WTC11 (cell line): ENCODE data around the gene MVB12A. TPM values are rescaled to one million over a fixed set of nuclear protein-coding genes. Genes with fewer than 3 reads are reported as not detected.

Experiments
- ATAC-seq: fragments of 200-7000 bp; cut with Tn5 transposase; 2 replicates; pipeline ENCODE4 v1.10.0; 2021; ENCODE audit warnings: mild to moderate bottlenecking, moderate library complexity
- CTCF ChIA-PET: fragments of 300-600 bp; sonication (Branson Sonifier 250); formaldehyde crosslinking; loops from one replicate; lab custom pipeline; 2021; ENCODE audit warnings: antibody characterized with exemption; lab: Charles Lee
- POLR2A ChIA-PET: fragments of 350-600 bp; sonication (Branson Sonifier 250); formaldehyde crosslinking; loops from one replicate; lab custom pipeline; 2021; ENCODE audit warnings: antibody characterized with exemption; lab: Charles Lee
- DNase-seq: peaks from one replicate; pipeline ENCODE4 v3.0.0; 2021; ENCODE audit warnings: low spot score
- H3K27ac Mint-ChIP-seq: 2 replicates; pipeline ENCODE4 v1.8.0; 2021; ENCODE audit warnings: mixed read lengths
- H3K27me3 Mint-ChIP-seq: 2 replicates; pipeline ENCODE4 v1.8.0; 2021; ENCODE audit warnings: low read depth, mild to moderate bottlenecking, moderate library complexity, mixed read lengths
- H3K36me3 Mint-ChIP-seq: 2 replicates; pipeline ENCODE4 v1.8.0; 2021; ENCODE audit warnings: mixed read lengths
- H3K4me1 Mint-ChIP-seq: 2 replicates; pipeline ENCODE4 v1.8.0; 2022; ENCODE audit warnings: mixed read lengths
- H3K4me3 Mint-ChIP-seq: 2 replicates; pipeline ENCODE4 v1.8.0; 2021; ENCODE audit warnings: mild to moderate bottlenecking, moderate library complexity, mixed read lengths
- H3K9me3 Mint-ChIP-seq: 2 replicates; pipeline ENCODE4 v1.8.0; 2021; ENCODE audit warnings: mixed read lengths
- CREB1 ChIP-seq: sonication (generic); formaldehyde crosslinking; IDR thresholded peaks from 2 replicates; pipeline ENCODE4 v1.8.0; 2023; ENCODE audit warnings: mild to moderate bottlenecking, missing genetic modification reagents
- CREM ChIP-seq: sonication (generic); formaldehyde crosslinking; IDR thresholded peaks from 2 replicates; pipeline ENCODE4 v1.8.1; 2022; ENCODE audit warnings: mild to moderate bottlenecking, missing genetic modification reagents, moderate library complexity
- E2F4 ChIP-seq: sonication (generic); formaldehyde crosslinking; IDR thresholded peaks from 2 replicates; pipeline ENCODE4 v1.8.1; 2022; ENCODE audit warnings: low read depth, mild to moderate bottlenecking, moderate library complexity, missing genetic modification reagents, borderline replicate concordance
- ELF4 ChIP-seq: sonication (generic); formaldehyde crosslinking; IDR thresholded peaks from 2 replicates; pipeline ENCODE4 v1.8.1; 2022; ENCODE audit warnings: low read depth, mild to moderate bottlenecking, moderate library complexity, missing genetic modification reagents
- ERG ChIP-seq: fragments of 250-450 bp; sonication (Bioruptor Pico); IDR thresholded peaks from 2 replicates; pipeline ENCODE4 v1.8.0; 2021; ENCODE audit warnings: mild to moderate bottlenecking
- ESRRA ChIP-seq: sonication (generic); formaldehyde crosslinking; IDR thresholded peaks from 2 replicates; pipeline ENCODE4 v1.8.1; 2022; ENCODE audit warnings: mild to moderate bottlenecking, missing genetic modification reagents, borderline replicate concordance
- MXD4 ChIP-seq: fragments of 250-450 bp; sonication (Bioruptor Pico); IDR thresholded peaks from 2 replicates; pipeline ENCODE4 v1.8.0; 2021; ENCODE audit warnings: mild to moderate bottlenecking, moderate library complexity, borderline replicate concordance
- NR2C2 ChIP-seq: sonication (generic); formaldehyde crosslinking; IDR thresholded peaks from 2 replicates; pipeline ENCODE4 v1.8.0; 2022; ENCODE audit warnings: mild to moderate bottlenecking, missing genetic modification reagents
- OVOL2 ChIP-seq: fragments of 250-450 bp; sonication (Bioruptor Pico); IDR thresholded peaks from 2 replicates; pipeline ENCODE4 v1.9.0; 2021; ENCODE audit warnings: mild to moderate bottlenecking, borderline replicate concordance
- PRDM15 ChIP-seq: sonication (generic); formaldehyde crosslinking; IDR thresholded peaks from 2 replicates; pipeline ENCODE4 v1.8.0; 2022; ENCODE audit warnings: missing genetic modification reagents
- TEAD4 ChIP-seq: sonication (generic); formaldehyde crosslinking; IDR thresholded peaks from 2 replicates; pipeline ENCODE4 v1.8.0; 2022; ENCODE audit warnings: mild to moderate bottlenecking, missing genetic modification reagents
- TP53 ChIP-seq: sonication (generic); formaldehyde crosslinking; IDR thresholded peaks from 2 replicates; pipeline ENCODE4 v1.8.1; 2023; ENCODE audit warnings: mild to moderate bottlenecking, missing genetic modification reagents
- ZBTB21 ChIP-seq: sonication (generic); formaldehyde crosslinking; IDR thresholded peaks from 2 replicates; pipeline ENCODE4 v1.8.1; 2023; ENCODE audit warnings: mild to moderate bottlenecking, missing genetic modification reagents, borderline replicate concordance
- ZNF317 ChIP-seq: sonication (generic); formaldehyde crosslinking; IDR thresholded peaks from 2 replicates; pipeline ENCODE4 v1.8.1; 2023; ENCODE audit warnings: low read depth, mild to moderate bottlenecking, moderate library complexity, missing genetic modification reagents, borderline replicate concordance
- ZNF416 ChIP-seq: fragments of 250-450 bp; sonication (Bioruptor Pico); IDR thresholded peaks from 2 replicates; pipeline ENCODE4 v1.9.0; 2021; ENCODE audit warnings: mild to moderate bottlenecking, inconsistent platforms
- total RNA-seq: library from RNA; stranded (reverse); gene quantifications from 3 replicates; pipeline ENCODE4 v1.2.3, GENCODE V29; 2021
- TF ChIP-seq, protein P1 (sequence below): fragments of 250-450 bp; sonication (Bioruptor Pico); IDR thresholded peaks from 2 replicates; pipeline ENCODE4 v2.1.2; 2022; ENCODE audit warnings: mild to moderate bottlenecking, moderate library complexity
- TF ChIP-seq, protein P2 (sequence below): sonication (generic); formaldehyde crosslinking; IDR thresholded peaks from 2 replicates; pipeline ENCODE4 v1.8.0; 2022; ENCODE audit warnings: mild to moderate bottlenecking, missing genetic modification reagents
- TF ChIP-seq, protein P3 (sequence below): sonication (generic); formaldehyde crosslinking; IDR thresholded peaks from 2 replicates; pipeline ENCODE4 v1.8.0; 2023; ENCODE audit warnings: mild to moderate bottlenecking, missing genetic modification reagents
- TF ChIP-seq, protein P4 (sequence below): sonication (generic); formaldehyde crosslinking; IDR thresholded peaks from 2 replicates; pipeline ENCODE4 v1.8.1; 2023; ENCODE audit warnings: mild to moderate bottlenecking, missing genetic modification reagents, moderate library complexity

Gene MVB12A
- total RNA-seq, 1 experiment from 2014 or later = 58.7 TPM

DNA sequence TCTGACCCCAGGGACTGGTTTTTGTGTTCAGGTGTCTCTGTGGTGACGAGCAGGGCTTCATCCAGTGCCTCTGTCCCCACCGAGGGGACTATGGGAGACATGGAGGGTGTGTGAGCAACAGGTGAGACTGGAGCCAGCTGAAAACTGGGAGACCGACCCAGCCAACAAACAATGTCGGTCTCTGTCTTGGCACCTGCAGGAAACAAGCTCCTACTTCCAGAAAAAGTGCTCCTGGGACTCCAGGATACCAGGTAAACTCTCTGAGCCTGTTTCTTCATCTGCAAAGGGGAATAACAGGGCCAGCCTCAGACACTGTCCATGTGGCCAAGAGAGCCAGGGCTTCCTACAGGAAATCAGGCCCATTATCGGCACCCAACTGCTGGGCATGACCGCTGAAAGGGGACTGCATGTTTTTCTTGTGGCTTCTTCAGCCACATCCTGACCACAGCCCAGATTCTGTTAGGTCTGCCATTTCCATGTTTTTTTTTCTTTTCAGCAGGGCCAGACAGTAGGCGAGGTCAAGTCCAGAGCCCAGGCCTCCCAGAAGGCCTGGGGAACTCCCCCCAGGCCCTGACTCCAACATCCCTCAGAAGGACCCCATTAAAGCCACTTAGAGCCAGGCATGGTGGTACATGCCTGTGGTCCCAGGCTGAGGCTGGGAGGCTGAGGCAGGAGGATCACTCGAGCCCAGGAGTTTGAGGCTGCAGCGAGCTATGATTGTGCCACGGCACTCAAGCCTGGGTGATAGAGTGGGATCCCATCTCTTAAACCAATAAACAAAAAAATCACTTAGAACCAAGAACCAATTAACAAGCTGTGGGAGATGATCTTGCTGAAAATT lies 13.6 kb upstream of the MVB12A start:
- POLR2A ChIA-PET = interaction anchor here (0.9 to 2.2 kb wide), 2 partner anchors 10 to 13 kb away, joined by 3 to 11 read pairs; partner anchors contain the start of gene MVB12A
- CTCF ChIA-PET = interaction anchor here (0.6 to 1.4 kb wide), 6 partner anchors 9 to 158 kb away, joined by 3 to 6 read pairs (median 3); partner anchors contain the start of gene MVB12A
- 0 out of 2 replicates have a peak, but pooled peaks cover 3% of the 10 kb centered on the region for H3K36me3 Mint-ChIP-seq
- no peaks in the 10 kb centered on the region for H3K27me3 Mint-ChIP-seq
- no peak for ATAC-seq
- H3K4me3 Mint-ChIP-seq = peak overlapping the region; percentile 74; the same call in 1 of the 2 replicates
- no peak for TF ChIP-seq ZNF317 (CRISPR knock-in tag)
- TF ChIP-seq, protein P1, sequence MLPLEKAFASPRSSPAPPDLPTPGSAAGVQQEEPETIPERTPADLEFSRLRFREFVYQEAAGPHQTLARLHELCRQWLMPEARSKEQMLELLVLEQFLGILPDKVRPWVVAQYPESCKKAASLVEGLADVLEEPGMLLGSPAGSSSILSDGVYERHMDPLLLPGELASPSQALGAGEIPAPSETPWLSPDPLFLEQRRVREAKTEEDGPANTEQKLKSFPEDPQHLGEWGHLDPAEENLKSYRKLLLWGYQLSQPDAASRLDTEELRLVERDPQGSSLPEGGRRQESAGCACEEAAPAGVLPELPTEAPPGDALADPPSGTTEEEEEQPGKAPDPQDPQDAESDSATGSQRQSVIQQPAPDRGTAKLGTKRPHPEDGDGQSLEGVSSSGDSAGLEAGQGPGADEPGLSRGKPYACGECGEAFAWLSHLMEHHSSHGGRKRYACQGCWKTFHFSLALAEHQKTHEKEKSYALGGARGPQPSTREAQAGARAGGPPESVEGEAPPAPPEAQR (CRISPR knock-in tag) = no peak
- TF ChIP-seq, protein P2, sequence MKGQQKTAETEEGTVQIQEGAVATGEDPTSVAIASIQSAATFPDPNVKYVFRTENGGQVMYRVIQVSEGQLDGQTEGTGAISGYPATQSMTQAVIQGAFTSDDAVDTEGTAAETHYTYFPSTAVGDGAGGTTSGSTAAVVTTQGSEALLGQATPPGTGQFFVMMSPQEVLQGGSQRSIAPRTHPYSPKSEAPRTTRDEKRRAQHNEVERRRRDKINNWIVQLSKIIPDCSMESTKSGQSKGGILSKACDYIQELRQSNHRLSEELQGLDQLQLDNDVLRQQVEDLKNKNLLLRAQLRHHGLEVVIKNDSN (CRISPR knock-in tag) = no peak
- TF ChIP-seq ERG (CRISPR knock-in tag) = no peak
- no peak for TF ChIP-seq E2F4 (CRISPR knock-in tag)
- no peak for TF ChIP-seq OVOL2 (CRISPR knock-in tag)
- TF ChIP-seq NR2C2 (CRISPR knock-in tag) = no peak
- TF ChIP-seq PRDM15 = no peak
- no peak for TF ChIP-seq ZBTB21
- no peak for TF ChIP-seq ELF4 (CRISPR knock-in tag)
- TF ChIP-seq, protein P3, sequence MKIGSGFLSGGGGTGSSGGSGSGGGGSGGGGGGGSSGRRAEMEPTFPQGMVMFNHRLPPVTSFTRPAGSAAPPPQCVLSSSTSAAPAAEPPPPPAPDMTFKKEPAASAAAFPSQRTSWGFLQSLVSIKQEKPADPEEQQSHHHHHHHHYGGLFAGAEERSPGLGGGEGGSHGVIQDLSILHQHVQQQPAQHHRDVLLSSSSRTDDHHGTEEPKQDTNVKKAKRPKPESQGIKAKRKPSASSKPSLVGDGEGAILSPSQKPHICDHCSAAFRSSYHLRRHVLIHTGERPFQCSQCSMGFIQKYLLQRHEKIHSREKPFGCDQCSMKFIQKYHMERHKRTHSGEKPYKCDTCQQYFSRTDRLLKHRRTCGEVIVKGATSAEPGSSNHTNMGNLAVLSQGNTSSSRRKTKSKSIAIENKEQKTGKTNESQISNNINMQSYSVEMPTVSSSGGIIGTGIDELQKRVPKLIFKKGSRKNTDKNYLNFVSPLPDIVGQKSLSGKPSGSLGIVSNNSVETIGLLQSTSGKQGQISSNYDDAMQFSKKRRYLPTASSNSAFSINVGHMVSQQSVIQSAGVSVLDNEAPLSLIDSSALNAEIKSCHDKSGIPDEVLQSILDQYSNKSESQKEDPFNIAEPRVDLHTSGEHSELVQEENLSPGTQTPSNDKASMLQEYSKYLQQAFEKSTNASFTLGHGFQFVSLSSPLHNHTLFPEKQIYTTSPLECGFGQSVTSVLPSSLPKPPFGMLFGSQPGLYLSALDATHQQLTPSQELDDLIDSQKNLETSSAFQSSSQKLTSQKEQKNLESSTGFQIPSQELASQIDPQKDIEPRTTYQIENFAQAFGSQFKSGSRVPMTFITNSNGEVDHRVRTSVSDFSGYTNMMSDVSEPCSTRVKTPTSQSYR (CRISPR knock-in tag) = no peak
- TF ChIP-seq TP53 (CRISPR knock-in tag) = no peak
- TF ChIP-seq TEAD4 (CRISPR knock-in tag) = no peak
- TF ChIP-seq CREB1 (CRISPR knock-in tag) = no peak
- no peak for TF ChIP-seq ZNF416 (CRISPR knock-in tag)
- TF ChIP-seq ESRRA = no peak
- no peak for TF ChIP-seq CREM (CRISPR knock-in tag)
- TF ChIP-seq, protein P4, sequence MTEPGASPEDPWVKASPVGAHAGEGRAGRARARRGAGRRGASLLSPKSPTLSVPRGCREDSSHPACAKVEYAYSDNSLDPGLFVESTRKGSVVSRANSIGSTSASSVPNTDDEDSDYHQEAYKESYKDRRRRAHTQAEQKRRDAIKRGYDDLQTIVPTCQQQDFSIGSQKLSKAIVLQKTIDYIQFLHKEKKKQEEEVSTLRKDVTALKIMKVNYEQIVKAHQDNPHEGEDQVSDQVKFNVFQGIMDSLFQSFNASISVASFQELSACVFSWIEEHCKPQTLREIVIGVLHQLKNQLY (CRISPR knock-in tag) = no peak
- no peak for TF ChIP-seq MXD4 (CRISPR knock-in tag)
- TF ChIP-seq, all 79 proteins: peak for 0
- DNase-seq = no peak
- peaks cover 32% of the 10 kb centered on the region for H3K4me1 Mint-ChIP-seq
- H3K9me3 Mint-ChIP-seq = no peaks in the 10 kb centered on the region
- H3K27ac Mint-ChIP-seq = peak overlapping the region; percentile 87
